ENCODE measurements around the gene TGFBR1.

Gene TGFBR1

GRCh38 chr9:99138424-99139284, 33.7 kb downstream of the TGFBR1 start:
- no peak for DNase-seq

- no peak for DNase-seq
Observed at GRCh38 chr9:99139868-99140267, 35.0 kb downstream of the TGFBR1 start.

DNA sequence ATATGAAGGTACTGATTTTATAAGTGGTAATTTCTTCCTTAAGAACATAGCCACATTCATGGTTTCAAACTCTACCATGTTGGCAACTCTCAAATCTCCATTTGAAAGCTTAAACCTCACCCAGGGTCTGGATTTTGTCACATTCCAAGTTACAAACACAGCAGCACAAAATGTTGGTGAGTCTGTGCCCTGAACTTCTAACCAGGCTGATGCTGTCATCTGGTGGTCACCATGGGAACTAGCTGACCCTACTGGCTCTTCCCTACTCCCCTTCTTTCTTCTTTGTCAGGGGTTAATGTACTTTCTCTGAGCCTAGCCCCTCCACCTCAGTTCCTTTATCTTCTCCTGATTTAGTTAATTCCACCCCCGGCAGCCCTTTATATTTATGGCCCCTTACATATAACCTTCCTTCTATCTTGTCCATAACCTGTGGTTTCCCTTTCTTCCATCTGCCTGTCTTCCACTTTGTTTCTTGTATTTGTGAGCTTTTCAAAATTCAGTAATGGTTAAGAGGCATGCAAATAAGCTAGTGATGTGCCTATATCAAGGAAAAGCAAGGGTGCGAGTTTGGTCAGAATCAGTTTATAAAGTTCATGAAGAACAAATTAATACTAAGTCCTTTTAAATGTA, 35.9 kb downstream of the TGFBR1 start:
- no peak for DNase-seq

DNA sequence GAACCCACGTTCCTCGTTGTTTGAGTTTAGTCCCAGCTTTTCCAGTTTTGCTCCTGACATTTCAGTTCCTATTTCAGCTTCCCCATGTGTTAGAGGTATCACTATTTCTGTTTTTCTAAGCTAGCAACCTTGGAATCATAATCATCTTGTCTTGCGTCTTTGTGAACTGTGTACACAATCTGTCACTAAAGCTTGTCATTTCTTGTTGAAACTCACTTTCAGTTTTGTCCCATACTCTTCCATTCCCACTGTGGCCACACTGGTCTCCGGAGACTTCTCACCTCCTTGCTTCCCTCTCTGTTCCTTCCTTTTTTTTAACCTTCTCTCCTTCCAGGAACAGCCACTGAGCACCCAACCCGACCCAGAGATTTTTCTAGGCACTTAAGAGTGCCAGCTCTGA, 36.9 kb downstream of the TGFBR1 start:
- no peak for DNase-seq

DNA sequence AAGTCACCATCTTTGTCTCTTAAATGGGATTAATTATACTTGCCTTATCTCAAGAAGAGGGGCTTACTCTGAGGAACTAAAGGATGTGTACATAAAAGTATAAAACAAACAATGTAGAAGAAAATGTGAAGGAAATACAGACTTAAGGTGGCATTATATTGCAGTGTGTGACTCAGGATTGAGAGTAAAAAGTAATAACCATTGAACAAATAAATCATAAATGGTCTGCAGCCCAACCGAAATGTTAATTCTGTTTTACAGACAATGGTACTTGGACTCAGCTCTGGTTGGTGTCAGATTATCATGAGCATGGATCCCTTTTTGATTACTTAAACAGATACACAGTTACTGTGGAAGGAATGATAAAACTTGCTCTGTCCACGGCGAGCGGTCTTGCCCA, 37.4 kb downstream of the TGFBR1 start:
- no peak for DNase-seq

- no peak for DNase-seq
Observed at GRCh38 chr9:99143655-99144054, 38.7 kb downstream of the TGFBR1 start.

DNA sequence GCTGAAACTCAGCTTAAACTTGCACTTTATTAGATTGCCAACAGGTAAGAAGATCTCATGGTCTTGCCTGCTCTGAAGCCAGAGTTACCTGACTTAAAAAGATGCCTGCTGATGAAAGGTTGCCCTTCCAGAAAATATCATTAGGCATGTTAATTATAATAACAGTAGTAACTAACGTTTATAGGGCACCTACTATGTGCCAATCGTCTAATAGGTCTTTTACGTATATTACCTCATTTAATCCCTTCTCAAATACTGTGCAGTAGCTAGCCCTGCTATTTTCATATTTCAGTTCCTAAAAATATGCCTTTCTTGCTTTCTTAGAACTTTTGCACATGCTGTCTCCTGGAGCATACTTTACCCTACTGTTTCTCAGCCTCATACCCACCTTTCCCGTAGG, 40.1 kb downstream of the TGFBR1 start:
- no peak for DNase-seq

DNA sequence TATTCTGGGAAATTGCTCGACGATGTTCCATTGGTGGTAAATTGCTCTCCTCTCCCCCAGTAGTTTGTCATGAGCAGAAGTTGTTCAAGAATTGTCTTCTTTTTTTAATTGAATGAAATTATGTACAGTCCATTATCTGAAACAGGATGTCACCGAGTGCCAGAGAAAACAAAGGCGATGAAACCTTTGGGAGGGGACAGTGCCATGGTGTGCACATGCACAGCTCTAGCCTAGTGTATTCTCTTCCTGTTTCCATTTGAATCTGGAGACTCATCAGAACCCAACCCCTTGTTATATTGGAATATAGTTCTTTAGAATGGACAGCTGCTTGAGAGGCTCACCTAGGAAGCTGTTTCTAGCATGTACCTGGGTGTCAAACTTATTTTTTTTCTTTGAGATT, 41.7 kb downstream of the TGFBR1 start:
- DNase-seq, result no peak

DNA sequence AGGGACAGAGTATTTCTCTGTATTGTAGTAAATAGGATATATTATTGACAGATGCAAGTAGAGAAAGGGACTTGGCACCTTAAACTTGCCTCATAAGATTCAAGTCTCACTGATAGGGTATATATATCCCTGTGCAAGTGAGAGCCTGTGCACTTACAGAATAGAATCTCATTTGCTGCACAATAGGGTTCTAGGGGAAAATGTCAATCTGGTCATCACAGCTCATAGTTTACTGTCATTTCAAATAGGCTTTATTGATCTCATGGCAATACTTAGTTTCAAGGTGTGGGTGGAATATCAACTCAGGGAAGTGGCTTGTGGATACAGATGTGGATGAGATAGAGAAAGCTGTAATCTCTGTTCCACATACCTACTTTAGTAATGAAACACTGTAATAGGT, 42.3 kb downstream of the TGFBR1 start:
- DNase-seq, result no peak

GRCh38 chr9:99150451-99151171, 45.7 kb downstream of the TGFBR1 start:
- DNase-seq, result no peak

DNA sequence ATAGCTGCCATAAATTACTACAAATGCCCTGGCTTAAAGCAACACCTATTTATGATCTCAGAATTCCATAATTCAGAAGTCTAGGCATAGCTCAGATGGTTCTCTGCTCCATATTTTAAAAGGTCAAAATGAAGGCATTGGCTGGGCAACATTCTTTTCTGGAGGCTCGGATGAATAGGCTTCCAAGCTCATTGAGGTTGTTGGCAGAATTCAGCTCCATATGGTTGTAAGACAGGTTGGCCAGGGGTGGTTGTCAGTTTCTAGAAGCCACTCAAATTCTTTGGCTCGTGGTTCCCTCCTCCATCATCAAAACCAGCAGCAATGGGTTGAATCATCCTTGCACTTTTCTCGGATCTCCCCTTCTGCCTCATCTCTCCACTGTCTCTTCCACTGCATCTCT, 49.4 kb downstream of the TGFBR1 start:
- DNase-seq, result no peak

- no peak for DNase-seq
Observed at GRCh38 chr9:99155736-99156135, 50.8 kb downstream of the TGFBR1 start.

DNA sequence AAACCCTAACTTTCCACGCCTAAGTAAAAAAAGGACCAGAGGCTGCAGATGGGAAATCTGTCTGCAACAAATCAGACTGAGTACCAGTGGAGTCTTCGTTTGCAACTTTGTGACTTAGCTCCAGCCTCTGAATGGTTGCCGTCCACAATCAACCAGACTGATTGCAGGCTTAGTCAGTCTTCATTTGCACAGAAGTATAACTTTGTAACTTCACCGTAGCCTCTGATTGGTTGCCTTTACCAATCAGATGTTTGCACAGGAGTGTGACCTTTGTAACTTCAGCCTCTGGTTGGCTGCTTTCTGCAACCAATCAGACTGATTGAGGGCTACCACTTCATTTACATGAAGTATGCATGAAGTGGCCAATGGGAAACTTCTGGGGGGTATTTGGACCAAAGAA, 53.7 kb downstream of the TGFBR1 start:
- no peak for DNase-seq

DNA sequence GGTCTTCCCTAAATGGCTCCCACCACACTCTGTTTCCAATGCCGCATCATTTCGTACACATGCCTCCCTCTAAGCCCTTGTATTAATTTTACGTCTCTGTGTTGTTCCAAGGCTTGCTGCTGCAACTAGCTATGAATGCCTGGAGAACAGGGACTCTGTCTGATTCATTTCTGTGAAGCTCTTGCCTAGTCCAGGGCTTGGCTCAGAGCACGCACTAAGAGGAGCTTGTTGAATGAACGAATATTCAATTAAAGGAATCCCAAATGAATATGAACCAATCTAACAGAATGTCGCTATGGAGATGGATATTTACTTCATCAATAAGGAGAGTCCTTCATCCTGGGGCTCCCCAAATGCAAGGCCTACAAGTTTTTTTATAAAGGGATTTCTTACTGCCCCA, 55.3 kb downstream of the TGFBR1 start:
- DNase-seq, result no peak

DNA sequence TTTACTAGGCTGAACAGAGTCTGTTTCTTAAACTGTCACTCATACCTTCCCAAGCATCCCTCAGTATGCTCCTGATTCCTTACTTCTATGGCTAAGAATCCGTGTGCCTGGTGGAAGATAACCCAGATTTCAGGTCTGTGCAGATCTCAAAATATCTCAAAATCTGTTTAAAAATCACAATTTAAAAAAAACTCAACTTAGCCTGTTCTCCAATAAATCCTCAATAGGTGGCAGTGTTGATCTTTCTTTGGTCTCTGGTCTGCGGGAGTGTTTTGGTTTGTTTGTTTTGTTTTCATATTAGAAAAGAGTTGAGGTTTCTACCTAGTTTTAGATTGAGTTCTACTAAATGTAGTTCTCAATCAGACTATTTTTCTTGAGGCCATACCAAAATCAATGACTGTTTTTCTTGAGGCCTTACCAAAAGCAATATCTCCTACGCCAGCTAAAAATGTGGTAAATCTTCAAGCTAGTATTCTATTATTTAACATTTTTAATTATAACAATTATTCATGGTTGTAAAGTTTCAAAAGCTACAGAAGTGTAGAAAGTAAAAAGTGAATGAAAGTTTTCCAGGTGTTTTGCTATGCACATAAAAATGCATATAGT, 57.9 kb downstream of the TGFBR1 start:
- DNase-seq, result peak; percentile 72

GRCh38 chr9:99166149-99166548, 61.2 kb downstream of the TGFBR1 start:
- DNase-seq, result no peak

DNA sequence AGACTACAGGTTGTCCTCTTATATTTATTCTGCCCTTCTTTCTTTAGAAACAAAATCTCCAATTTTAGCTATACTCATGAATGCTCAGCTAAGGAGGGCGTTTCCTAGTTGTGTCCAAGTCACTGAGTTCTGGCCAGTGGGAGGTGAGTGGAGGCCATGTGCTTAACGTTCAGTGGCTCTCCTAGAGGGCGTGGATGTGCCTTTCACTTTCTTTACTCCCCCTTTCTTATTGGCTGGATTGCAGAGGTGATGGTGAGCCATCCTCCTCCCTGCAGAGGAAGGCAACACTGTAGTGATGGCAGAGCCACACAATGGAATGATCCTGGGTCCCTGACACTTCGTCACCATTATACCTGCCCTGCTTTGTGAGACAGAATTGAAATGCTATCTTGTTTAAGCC, 62.2 kb downstream of the TGFBR1 start:
- DNase-seq, result no peak

GRCh38 chr9:99167694-99168093, 62.8 kb downstream of the TGFBR1 start:
- no peak for DNase-seq

DNA sequence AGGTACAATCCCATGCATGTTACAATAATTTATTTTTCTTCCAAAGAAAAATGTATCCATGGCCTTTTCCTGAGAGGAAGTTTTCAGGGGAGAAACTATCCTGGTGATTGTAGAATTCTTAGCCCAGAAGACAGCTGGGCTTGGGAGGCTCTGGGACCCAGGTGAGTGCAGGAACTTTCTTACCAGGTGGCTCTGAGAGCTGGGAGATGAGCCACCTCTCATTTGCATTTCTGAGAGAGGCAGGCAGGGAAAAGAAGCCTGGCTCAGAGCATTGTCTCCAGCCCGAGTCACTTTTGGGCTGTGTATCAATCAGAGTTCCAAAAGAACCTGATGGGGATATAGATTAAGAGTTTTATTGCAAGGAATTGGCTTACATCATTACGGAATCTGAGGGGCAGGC, 64.2 kb downstream of the TGFBR1 start:
- DNase-seq, result no peak

- DNase-seq, result peak; percentile 24
Observed at GRCh38 chr9:99169982-99170761, 65.3 kb downstream of the TGFBR1 start.

DNA sequence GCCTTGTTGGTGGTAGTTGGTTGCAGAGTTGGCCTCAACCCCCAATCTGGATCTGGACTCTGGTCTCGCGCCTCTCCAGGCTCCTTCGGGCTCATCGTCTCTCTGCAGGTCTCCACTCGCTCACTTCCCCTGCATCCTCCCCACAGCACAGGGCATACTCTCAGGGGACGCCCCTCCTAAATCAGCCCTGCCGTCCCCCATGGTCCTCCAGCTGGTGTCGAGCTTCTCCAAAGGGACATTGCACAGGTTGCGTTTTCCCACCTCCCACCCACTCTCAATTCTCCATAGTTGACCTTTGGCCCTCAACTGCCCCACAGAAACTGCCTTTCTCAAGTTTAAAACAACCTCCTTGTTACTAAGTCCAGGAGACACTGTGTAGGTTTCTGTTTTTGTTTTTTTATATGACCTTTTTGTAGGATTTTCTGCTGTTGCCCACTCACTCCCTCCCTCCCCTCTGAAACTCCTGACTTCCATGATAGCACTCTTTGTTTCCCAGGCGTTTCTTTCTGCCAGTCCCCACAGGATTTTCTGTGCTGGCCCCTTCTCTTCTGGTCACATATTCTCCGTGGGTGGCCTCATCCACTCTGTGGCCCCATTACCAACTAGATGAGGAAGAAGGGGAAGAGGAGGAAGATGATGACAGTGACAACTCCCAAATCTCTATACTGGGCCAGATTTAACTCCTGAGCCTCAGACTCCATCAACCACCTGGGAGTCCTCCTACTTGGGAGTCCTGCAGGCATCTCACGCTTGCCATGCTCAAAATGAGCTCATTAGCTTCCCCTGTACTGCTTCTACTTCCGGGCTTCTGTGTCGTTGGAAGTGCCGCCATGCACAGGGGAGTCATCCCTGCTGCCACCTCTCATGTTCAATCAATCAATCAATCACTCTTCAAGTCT, 66.6 kb downstream of the TGFBR1 start:
- DNase-seq, result no peak
